HG03571 (cell line): ENCODE data around the gene BIVM.
"Not testable (repeated sequence)": the region's sequence is repeated elsewhere in the genome, so short reads cannot be mapped to it uniquely, and the experiment has no call there.

Experiments
- ATAC-seq: cut with Tn5 transposase; IDR thresholded peaks from one replicate; pipeline ENCODE4 v1.9.1; 2021; ENCODE audit not compliant: unreplicated experiment

BIVM gene, protein sequence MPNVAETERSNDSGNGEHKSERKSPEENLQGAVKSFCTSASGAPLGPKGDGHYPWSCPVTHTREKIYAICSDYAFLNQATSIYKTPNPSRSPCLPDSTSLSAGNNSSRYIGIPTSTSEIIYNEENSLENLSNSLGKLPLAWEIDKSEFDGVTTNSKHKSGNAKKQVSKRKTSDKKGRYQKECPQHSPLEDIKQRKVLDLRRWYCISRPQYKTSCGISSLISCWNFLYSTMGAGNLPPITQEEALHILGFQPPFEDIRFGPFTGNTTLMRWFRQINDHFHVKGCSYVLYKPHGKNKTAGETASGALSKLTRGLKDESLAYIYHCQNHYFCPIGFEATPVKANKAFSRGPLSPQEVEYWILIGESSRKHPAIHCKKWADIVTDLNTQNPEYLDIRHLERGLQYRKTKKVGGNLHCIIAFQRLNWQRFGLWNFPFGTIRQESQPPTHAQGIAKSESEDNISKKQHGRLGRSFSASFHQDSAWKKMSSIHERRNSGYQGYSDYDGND

DNA sequence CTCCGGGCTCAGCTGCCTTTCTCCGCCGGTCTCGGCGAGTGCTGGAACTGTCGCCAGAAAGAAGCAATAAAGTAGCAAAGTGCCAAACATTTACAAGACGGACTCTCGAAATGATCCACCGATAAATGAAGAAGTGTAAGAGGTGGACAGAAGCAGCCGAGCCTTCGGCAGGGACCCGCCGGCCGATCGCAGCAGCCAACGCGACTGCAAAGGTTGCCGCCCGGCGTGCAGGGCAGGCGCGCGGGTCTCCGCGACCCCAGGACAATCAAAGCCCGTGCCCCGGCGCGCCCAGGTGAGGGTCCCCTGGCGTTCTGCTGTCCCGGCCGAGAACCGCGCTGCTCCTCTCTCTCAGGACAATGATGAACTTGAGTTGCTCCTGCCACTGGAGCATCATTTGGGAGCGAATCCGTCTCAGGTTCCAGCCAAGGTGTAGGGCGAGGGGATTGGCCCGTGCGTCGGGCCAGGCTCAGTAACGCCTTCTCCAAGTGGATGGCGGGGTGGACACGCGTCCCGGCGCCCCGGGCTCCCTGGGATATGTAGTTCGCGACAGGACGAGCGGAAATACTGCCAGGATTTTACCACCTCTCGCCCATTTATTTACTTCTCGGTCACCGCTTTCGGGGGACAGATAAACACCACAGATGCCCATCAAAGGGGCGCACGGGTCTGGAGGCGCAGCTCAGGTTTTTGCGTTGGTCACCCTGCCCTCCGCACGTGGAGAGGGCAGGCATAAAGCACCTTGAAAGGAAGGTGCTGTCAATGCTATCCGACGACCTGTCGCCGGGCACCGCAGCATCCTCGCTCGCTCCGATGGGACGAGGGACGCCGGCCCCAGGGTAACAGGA is at the start of gene BIVM, which contains the start of gene POGLUT2:
BIVM (plus strand) TSS at position 539 of the 845 bp plus-strand sequence. CDS start 8,149 bp downstream, outside the sequence.
POGLUT2 (minus strand) TSS at position 396 of the 845 bp plus-strand sequence; CDS start at position 90, 306 bp downstream.
- ATAC-seq: peak; percentile 86

DNA sequence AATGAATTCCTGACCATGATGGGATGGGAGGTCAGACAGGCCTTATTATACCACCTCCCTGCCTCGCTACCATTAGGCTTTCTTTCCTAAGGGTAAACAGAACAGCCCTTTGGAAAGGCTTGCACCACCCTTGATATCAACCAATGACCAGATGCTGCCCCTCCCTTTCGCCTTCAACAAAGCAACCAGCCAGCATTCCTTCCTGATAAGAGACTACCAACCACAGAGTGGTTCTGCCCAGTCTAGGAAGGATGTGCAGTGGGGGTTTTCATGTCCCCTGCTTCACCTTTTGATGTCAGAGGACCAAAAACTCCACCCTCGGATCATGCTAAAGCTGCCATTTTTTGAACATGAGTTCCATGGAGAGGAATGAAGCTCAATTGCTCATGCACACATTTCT is 47.0 kb upstream of the BIVM start:
- ATAC-seq: no peak

DNA sequence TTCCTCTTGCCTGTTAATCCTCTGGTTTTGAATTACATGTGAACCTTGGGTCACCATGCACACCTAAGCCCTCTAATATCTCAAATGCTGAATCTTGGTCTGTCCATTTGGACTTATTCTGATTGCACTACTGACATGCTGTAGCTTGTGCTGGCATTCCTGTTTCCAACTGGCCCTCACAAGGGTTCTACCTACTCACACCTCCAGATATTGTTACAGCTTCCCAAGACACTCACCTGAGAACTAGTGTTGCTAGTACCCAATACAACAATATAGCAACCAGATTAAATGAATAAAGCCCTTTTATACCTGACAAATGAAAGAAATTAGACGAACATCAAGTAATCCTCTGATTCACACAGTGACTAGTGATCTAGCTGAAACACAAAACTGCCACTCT is 41.9 kb upstream of the BIVM start:
- ATAC-seq: no peak

DNA sequence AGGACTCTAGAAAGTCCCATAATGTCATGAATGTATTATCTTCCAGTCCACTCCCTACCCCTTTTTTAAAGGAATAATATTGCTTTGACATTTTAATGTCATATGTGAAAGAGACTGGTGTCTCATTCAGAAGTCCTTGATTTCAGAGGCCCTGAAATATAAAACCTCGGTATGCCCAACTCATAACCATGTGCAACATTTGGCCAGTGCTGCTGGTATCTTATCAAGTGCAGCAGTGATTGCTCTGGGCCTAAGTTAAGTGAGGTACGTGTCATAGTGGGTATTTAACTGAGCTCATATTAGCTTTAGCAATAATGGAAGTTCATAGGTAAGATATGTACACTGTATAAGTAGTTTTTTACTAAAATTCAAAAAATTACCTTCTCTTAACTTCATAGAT is 40.1 kb upstream of the BIVM start:
- ATAC-seq: no peak

DNA sequence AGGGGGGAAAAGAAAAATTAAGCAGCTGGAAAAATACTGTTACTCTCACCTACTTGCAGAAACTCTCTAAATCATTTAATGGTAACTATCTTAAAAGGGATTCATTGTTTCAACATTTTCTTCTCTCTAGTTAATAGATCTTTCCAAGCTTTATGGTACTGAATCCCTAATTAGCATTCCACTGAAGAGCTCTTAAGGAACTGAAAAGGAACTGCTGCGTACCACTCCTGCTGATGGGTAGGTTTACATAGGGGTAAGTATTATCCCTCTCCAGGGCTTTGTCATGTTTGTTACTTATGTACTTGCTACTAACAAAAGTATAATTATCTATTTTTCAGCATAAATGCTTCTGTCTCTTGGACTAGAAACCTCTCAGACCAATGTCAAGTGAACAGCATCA is 37.8 kb upstream of the BIVM start:
- ATAC-seq: no peak

DNA sequence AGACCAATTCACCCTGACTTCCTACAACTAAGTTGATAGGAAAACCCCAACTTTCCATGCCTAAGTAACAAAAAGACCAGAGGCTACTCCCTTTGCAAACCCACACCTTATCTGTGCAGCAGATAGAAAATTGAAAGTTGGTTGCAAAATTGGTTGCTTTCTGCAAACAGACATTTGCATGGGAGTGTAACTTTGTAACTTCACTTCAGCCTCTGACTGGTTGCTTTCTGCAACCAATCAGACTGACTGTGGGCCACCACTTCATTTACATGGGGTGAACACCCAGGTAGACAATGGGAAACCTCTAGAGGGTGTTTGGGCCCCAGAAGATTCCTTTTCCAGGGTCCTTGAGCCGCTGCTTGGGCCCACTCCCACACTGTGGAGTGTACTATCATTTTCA is 35.2 kb upstream of the BIVM start:
- no peak for ATAC-seq

DNA sequence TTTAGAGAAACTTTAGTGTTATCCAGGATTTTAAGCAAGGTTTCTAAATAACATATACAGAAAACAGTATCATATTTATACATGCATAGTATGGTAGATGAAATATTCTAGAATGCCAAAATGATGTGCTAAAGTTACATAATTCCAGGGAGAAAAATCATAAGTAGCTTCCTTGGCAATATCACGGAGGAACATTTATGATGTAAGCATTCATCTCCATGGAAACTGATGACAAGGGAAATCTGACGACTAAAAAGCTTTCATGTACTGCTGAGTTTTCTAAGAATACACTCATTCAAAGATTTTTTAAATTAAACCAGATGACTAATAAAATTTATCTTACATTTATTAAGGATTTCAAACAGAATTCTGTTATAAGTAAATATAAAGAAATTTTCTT is 30.0 kb upstream of the BIVM start:
- ATAC-seq: no peak

DNA sequence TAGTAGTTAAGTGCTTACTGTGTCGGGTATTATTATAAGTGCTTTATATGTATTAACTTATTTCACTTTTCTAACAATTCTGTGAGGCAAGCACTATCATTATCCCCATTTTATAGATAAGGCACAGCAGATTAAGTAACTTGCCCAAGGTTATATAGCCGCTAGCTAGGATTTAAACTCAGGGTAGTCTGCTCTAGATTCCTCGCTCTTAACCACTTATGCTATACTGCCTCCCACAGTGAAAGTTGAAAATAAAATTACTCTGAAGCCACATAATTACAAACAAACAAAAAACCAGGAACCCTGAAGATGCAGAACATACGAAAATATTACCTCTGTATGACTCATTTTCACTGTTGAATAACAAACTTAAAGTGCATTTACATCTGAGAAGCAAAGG is 29.2 kb upstream of the BIVM start:
- ATAC-seq: no peak

DNA sequence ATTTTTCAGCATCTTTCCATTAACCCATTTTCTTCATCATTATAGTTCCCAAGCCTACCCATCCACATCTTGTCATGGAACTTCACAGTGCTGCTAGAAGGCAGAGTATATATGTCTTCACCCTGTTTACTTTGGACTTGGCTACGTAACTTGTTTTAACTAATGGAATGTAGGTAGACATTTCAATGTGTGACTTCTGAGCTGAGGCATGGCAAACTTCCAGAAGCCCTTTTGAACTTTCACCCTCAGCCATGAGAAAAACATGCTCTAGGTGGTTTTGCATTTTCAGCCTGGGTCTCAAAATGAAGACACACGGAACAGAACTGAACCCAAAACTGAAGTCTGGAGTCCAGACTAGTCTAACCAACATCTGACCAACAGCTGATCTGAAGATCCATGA is 28.5 kb upstream of the BIVM start:
- ATAC-seq: no peak

DNA sequence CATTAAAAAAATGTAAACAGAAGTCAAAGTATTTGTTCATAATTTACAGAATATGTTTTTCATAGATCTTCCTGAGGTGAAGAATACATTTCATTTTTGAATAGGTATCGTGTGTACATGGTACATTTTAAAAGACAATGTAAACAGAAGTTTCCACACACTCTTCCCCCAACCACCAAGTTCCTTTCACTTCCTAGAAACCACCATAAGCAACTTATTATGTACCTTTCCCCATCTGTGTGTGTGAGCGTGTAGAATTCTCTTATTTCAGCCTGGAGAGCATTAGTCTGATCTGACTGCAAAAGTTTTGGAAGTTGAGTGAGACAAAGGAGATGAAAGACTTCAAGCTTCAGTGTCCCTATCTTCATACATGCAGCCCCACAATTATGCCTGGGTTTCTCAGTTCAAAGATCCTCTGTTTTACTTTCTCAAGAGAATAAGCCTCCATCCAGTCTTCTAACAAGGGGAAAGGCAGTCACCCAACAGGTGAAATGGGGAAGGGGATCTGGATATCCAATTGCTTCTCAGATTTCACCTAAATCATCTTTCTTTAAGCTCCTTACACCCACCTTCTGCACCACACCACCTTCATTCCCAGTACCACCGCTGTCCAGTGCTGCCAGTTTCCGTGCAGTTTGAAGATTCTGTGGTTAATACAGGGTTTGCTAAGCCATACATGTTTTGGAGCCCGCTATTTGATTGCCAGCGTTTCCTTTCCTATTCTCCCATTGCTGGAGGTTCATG is 27.4 kb upstream of the BIVM start:
- no peak for ATAC-seq

DNA sequence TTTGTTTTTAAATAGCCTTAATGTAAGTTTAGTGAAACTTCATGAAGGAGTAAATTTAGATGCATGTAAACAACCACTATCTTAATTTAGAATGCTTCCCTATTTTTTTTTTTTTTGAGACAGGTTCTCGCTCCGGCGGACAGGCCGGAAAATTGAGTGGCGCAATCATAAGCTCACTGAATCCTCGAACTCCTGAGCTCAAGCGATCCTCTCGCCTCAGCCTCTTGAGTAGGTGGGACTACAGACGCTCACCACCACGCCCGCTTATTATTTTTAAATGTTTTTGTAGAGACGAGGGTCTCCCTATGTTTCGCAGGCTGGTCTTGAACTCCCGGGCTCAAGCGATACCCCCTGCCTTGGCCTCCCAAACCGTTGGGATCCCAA is 26.9 kb upstream of the BIVM start:
- ATAC-seq: no peak

DNA sequence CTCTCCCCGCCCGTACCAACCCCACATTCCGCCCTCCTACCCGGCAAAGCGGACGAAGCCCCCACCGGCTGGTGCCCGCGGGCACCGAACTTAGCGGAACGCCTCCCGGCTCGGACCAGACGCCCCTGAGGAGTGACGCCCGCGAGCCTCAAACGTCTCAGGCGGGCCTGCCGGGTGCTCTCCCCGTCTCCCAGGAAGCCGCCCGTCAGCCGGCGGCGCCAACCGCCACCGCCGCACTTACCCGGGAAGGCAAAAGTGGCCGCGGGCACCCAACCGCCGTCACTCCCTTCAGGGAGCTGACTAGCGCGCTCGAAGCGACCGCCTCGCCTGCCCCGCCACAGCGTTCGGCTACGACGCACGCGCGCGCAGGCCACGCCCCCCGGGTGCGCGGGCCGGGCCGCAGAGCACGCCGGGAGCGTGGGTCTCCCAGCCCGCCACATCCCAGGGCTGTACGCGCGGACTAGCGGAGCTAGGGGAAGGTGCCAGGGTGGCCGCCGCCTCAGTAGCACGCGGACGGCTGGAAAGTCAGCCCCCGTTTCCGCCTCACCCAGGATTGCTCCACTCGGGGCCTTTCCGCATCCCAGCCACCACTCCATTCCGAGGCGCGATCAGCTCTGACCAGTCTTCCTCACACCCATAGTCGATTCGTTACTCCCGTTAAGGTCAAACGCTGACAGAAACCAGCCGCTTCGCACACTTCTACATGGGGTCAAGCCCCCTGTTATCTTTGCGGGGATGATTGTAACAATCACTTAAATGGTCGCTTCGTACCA is 25.3 kb upstream of the BIVM start, which contains the start of gene TEX30:
TEX30 (minus strand) TSS at position 346 of the 773 bp plus-strand sequence. CDS start 3,760 bp downstream, outside the sequence.
- ATAC-seq: peak; percentile 91

DNA sequence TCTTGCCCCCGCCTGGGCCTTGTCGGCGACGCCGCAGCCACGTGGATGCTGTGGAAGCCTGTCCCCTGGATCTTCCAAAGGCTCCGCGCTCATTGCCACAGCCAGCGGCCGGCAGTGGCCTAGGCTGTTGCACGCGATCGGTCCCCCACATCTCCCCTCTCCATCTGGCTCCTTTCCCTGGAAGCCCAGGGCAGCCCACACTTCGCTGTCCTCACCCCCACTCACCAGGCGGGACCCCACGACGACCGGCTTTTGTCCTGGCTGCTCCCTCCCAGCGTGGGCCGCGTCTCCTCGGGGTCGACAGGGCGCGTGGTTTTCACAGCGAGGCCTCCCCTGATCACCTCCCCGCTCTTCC is 24.7 kb upstream of the BIVM start:
- no peak for ATAC-seq

DNA sequence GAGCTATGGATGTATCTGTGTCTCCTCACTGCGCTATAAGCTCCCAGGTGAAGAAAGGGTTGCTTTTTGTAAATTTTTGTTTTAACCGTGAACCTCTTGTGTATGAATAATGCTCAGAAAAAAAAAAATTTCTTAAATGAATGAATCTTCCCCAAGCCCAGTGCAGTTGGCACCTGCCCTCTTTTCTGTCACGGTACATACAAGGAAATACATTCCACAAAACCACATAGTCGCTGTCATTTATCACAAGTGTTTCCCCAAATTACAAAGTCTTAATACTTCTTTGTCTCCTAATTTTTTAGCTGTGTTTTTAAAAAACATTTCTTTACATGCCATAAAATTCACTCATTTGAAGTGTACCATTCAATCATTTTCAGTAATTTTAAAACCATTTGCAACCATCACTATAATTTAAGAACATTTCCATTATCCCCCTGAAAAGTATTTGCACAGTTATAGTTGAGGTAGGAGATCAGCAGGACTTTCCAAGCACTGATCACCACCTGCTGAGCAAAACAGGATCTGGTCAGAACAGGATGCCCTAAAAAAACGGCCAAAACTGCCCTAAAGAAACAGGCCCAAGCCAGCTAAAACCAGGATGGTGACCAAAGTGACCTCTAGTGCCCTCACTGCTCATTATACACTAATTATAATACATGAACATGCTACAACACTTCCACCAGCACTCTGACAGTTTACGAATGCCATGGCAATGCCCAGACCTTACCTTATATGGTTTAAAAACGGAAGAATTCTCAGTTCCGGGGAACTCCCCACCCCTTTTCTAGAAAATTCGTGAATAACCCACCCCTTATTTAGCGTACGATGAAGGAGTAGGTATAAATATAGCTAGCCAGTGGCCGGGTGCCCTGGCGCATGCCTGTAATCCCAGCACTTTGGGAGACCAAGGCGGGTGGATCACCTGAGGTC is 24.1 kb upstream of the BIVM start:
- ATAC-seq: no peak

DNA sequence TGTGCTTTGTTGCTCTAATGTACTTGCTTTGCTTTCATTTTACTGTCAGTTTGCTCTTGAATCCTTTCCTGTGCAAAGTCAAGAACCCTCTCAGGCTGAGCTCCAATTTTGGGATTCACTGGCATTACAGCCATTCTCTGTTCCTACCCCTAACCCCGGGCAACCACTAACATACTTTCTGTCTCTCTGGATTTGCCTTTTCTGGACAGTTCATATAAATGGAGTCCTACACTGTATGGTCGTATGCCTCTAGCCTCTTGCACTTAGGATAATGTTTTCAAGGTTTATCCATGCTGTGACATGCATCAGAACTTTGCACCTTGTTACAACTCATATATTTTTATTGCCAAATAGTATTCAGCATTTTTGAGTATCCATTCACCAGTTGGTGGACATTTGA is 22.6 kb upstream of the BIVM start:
- ATAC-seq: no peak

DNA sequence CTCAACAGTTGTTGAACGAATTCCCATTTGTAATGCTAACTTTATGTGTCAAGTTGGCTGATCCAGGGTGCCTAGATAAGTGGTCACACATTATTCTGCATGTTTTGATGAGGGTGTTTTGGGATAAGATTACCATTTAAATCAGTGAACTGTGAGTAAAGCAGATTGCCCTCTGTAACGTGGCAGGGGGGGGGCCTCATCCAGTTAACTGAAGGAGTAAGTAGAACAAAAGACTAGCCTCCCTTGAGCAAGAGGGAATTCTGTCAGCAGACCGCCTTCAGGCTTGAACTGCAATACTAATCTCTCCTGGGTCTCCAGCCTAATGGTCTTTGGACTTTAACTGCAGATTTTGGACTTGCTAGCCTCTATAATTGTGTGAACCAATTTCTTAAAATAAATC is 21.2 kb upstream of the BIVM start:
- ATAC-seq: no peak

DNA sequence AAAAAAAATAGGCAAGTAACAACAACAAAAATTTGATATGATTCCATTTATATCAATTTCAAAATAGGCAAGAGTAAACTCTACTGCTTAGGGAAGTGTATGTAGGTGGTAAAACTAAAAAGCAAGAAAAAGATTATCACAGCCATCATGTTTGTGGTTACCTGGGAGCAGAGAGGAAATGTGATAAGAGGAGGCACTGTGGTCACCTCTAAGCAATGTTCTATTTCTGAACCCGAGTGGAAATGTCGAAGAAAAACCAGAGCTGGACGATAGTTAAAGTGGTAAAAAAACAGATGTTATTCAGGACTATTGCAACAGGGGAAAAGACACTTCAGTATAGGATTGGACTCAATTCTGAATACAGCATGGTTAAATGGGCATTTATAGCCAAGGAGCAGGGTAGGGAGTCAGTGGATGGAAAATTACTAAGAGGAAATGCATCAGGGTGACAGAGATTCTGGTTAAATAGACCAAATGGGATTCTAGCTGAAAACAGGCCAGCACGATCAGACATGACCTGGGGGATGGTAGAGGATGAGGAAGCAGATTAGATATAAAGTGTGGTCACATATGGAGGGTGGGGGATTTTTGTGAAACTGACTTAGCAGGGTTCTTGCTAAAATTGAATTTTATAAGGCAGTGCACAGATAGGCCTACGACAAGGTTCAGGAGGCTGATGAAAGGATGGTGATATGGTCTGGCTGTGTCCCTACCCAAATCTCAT is 19.3 kb upstream of the BIVM start:
- ATAC-seq: no peak

DNA sequence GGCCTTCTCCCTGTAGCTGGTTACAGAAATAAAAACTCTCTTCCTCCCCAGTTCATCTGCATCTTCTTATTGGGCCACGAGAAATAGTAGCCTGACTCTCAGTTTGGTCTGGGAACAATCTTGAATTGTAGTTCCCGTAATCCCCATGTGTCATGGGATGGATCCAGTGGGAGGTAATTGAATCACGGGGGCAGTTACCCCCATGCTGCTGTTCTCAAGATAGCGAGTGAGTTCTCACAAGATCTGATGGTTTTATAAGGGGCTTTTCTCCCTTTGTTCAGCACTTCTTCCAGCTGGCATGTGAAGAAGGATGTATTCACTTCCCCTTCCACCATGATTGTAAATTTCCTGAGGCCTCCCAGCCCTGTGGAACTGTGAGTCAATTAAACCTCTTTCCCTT is 18.3 kb upstream of the BIVM start:
- not testable (repeated sequence) for ATAC-seq

DNA sequence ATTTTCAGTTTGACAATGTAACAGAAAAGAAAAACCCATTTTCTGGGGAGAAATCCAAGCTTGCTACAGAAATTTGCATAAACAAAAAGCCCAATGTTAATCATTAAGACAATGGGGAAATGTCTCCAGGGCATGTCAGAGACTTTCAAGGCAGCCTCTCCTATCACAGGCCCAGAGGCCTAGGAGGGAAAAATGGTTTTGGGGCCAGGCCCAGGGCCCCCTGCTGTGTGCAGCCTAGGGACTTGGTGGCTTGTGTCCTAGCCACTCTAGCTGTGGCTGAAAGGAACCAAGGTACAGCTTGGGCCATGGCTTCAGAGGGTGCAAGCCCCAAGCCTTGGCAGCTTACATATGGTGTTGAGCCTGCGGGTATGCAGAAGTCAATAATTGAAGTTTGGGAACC is 17.3 kb upstream of the BIVM start:
- ATAC-seq: no peak
